HepG2 (cell line): ENCODE results near the gene IL27RA. TPM values are rescaled to one million over a fixed set of nuclear protein-coding genes. Genes with fewer than 3 reads are reported as not detected.
A peak's percentile ranks its signal among the peaks of the same experiment; 100 is the strongest.

Source experiments
- AGO1 ChIP-seq: fragments of 200-400 bp; formaldehyde crosslinking; IDR thresholded peaks from 2 replicates; pipeline ENCODE4 v1.6.1; 2017; ENCODE audit warnings: mild to moderate bottlenecking, low read depth, low read length, moderate library complexity; ENCODE audit not compliant: poor library complexity, severe bottlenecking
- ARNT ChIP-seq: fragments of 450-650 bp; IDR thresholded peaks from 2 replicates; pipeline ENCODE4 v1.6.1; 2017
- CBX2 ChIP-seq, 2 experiments: fragments of 200-600 bp in 1 of 2; sonication (generic); formaldehyde crosslinking in 1 of 2; IDR thresholded peaks; 2 replicates each; pipeline versions ENCODE4 v1.7.0 to v1.8.1; 2018 to 2022; ENCODE audit warnings: low read depth in 2 of 2, low read length in 1 of 2, mild to moderate bottlenecking in 1 of 2, missing genetic modification reagents in 1 of 2
- GATA4 ChIP-seq: sonication (generic); IDR thresholded peaks from 2 replicates; pipeline ENCODE4 v1.6.1; 2016; ENCODE audit warnings: antibody characterized with exemption, low read depth, borderline replicate concordance
- KDM6A ChIP-seq: IDR thresholded peaks from 2 replicates; pipeline ENCODE4 v1.6.1; 2016; ENCODE audit warnings: low read depth
- MYNN ChIP-seq: sonication (generic); formaldehyde crosslinking; IDR thresholded peaks from 2 replicates; pipeline ENCODE4 v1.4.0; 2020; ENCODE audit warnings: mild to moderate bottlenecking, low read depth, missing genetic modification reagents
- PHB2 ChIP-seq: fragments of 450-650 bp; IDR thresholded peaks from 2 replicates; pipeline ENCODE4 v1.6.1; 2018; ENCODE audit not compliant: partially characterized antibody
- PHF5A ChIP-seq: IDR thresholded peaks from one replicate; pipeline ENCODE4 v1.6.1; 2018; ENCODE audit warnings: low read depth, missing genetic modification reagents; ENCODE audit not compliant: unreplicated experiment
- RFX1 ChIP-seq: fragments of 450-650 bp; IDR thresholded peaks from 2 replicates; pipeline ENCODE4 v1.6.1; 2017
- SOX5 ChIP-seq: IDR thresholded peaks from 2 replicates; pipeline ENCODE4 v1.6.1; 2016; ENCODE audit warnings: borderline replicate concordance
- STAT5B ChIP-seq: sonication (generic); formaldehyde crosslinking; IDR thresholded peaks from 2 replicates; pipeline ENCODE4 v1.4.0; 2020; ENCODE audit warnings: missing genetic modification reagents
- ZBTB21 ChIP-seq: sonication (generic); formaldehyde crosslinking; IDR thresholded peaks from 2 replicates; pipeline ENCODE4 v1.4.0; 2020; ENCODE audit warnings: missing genetic modification reagents
- ZBTB43 ChIP-seq: sonication (generic); formaldehyde crosslinking; conservative IDR thresholded peaks from 2 replicates; pipeline ENCODE4 v1.4.0; 2020; ENCODE audit warnings: missing genetic modification reagents
- ZNF205 ChIP-seq: IDR thresholded peaks from 2 replicates; pipeline ENCODE4 v1.6.1; 2018; ENCODE audit warnings: missing biosample characterization, missing genetic modification reagents
- ZNF251 ChIP-seq: sonication (generic); formaldehyde crosslinking; IDR thresholded peaks from 2 replicates; pipeline ENCODE4 v1.9.0; 2021; ENCODE audit warnings: mild to moderate bottlenecking, missing genetic modification reagents
- ZNF441 ChIP-seq: sonication (generic); formaldehyde crosslinking; IDR thresholded peaks from 2 replicates; pipeline ENCODE4 v1.7.0; 2021; ENCODE audit warnings: missing genetic modification reagents, borderline replicate concordance
- ZNF782 ChIP-seq: sonication (generic); formaldehyde crosslinking; IDR thresholded peaks from 2 replicates; pipeline ENCODE4 v1.4.0; 2020; ENCODE audit warnings: missing genetic modification reagents, mild to moderate bottlenecking, borderline replicate concordance
- ZNF850 ChIP-seq: sonication (generic); formaldehyde crosslinking; conservative IDR thresholded peaks from 2 replicates; pipeline ENCODE4 v1.9.0; 2021; ENCODE audit warnings: mild to moderate bottlenecking, missing genetic modification reagents
- ZNF883 ChIP-seq: sonication (generic); formaldehyde crosslinking; IDR thresholded peaks from 2 replicates; pipeline ENCODE4 v1.5.1; 2020; ENCODE audit warnings: mild to moderate bottlenecking, missing genetic modification reagents; ENCODE audit errors: not compliant biosample characterization
- ZUFSP ChIP-seq: sonication (generic); formaldehyde crosslinking; IDR thresholded peaks from 2 replicates; pipeline ENCODE4 v1.9.0; 2021; ENCODE audit warnings: missing genetic modification reagents, mild to moderate bottlenecking, borderline replicate concordance
- polyA plus RNA-seq, 8 experiments: library from polyadenylated mRNA; depleted of rRNA in 3 of 8; stranded (reverse) in 7 of 8; unstranded in 1 of 8; fragments of >200 nt; fragmentation: Illumina TruSeq in 4 of 8; extraction: Trizol in 4 of 8; gene quantifications; 2 replicates each; pipeline versions ENCODE4 v1.2.1 to v1.2.3, GENCODE V29; 2011 to 2016; ENCODE audit warnings: low read depth in 4 of 8, missing spikeins in 1 of 8, mixed read lengths in 1 of 8; ENCODE audit not compliant: insufficient read depth in 1 of 8
- total RNA-seq, 5 experiments: library from RNA; depleted of rRNA; stranded (reverse); fragments of >200 nt; fragmentation: Illumina TruSeq; extraction: Trizol; gene quantifications; 2 replicates each; pipeline ENCODE4 v1.2.3, GENCODE V29; 2016; ENCODE audit warnings: low read depth in 1 of 5
- TF ChIP-seq, protein P1 (sequence below): sonication (generic); formaldehyde crosslinking; IDR thresholded peaks from 2 replicates; pipeline ENCODE4 v1.4.0; 2020; ENCODE audit warnings: missing genetic modification reagents
- TF ChIP-seq, protein P2 (sequence below): sonication (generic); formaldehyde crosslinking; IDR thresholded peaks from 2 replicates; pipeline ENCODE4 v1.4.0; 2020; ENCODE audit warnings: mild to moderate bottlenecking, missing genetic modification reagents
- TF ChIP-seq, protein P3 (sequence below): sonication (generic); formaldehyde crosslinking; IDR thresholded peaks from 2 replicates; pipeline ENCODE4 v1.4.0; 2020; ENCODE audit warnings: missing genetic modification reagents, borderline replicate concordance

Gene IL27RA
- total and polyA plus RNA-seq, 2 of the 13 experiments (the other 11 are each of a cell fraction or from before 2014, with no cell fraction given) = 3.5 to 8.1 TPM

DNA sequence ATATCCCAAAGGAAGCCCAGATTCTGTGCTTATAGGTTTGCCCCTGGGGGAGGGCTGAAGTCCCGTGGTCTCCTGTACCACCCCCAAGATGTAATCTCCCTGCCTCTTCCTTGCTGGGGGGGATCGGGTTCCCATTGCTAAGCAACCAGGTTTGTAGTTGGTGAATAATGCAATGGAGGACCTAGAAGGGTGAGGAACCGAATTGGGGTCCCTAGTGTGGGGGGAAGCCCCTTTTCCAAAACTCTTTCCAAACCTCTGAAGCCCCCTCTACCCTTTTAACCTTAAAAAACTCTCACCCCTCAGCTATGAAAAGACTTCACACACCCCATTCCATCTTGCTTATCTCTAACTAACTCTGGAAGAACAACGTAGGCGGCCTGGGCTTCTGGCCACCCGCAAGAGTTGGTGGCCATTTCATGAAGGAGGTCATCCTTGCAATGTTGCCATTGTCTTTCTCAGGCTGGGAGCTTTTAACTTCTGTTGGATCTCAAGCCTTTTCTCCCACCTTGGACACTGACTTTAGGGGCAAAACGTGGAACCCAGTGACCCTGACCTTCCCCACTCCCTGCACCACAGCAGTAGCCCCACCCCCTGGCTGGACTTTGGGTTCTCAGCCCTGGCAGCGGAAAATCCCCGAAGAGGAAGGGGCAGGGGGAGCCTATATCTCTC is 29.7 kb downstream of the IL27RA start (continued):
- no peak for TF ChIP-seq ZBTB43 (CRISPR knock-in tag)
- no peak for TF ChIP-seq ZNF441 (CRISPR knock-in tag)
- TF ChIP-seq ZNF782 (CRISPR knock-in tag) = no peak
- TF ChIP-seq, protein P1, sequence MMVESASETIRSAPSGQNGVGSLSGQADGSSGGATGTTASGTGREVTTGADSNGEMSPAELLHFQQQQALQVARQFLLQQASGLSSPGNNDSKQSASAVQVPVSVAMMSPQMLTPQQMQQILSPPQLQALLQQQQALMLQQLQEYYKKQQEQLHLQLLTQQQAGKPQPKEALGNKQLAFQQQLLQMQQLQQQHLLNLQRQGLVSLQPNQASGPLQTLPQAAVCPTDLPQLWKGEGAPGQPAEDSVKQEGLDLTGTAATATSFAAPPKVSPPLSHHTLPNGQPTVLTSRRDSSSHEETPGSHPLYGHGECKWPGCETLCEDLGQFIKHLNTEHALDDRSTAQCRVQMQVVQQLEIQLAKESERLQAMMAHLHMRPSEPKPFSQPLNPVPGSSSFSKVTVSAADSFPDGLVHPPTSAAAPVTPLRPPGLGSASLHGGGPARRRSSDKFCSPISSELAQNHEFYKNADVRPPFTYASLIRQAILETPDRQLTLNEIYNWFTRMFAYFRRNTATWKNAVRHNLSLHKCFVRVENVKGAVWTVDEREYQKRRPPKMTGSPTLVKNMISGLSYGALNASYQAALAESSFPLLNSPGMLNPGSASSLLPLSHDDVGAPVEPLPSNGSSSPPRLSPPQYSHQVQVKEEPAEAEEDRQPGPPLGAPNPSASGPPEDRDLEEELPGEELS (CRISPR knock-in tag) = no peak
- no peak for TF ChIP-seq PHB2
- no peak for TF ChIP-seq ZNF251
- TF ChIP-seq SOX5 (CRISPR knock-in tag) = no peak
- TF ChIP-seq ZNF850 = no peak
- no peak for TF ChIP-seq ZBTB21
- no peak for TF ChIP-seq AGO1
- TF ChIP-seq ZNF883 = no peak
- TF ChIP-seq PHF5A = no peak
- no peak for TF ChIP-seq ZUFSP
- TF ChIP-seq, protein P2, sequence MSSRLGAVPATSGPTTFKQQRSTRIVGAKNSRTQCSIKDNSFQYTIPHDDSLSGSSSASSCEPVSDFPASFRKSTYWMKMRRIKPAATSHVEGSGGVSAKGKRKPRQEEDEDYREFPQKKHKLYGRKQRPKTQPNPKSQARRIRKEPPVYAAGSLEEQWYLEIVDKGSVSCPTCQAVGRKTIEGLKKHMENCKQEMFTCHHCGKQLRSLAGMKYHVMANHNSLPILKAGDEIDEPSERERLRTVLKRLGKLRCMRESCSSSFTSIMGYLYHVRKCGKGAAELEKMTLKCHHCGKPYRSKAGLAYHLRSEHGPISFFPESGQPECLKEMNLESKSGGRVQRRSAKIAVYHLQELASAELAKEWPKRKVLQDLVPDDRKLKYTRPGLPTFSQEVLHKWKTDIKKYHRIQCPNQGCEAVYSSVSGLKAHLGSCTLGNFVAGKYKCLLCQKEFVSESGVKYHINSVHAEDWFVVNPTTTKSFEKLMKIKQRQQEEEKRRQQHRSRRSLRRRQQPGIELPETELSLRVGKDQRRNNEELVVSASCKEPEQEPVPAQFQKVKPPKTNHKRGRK (CRISPR knock-in tag) = no peak
- TF ChIP-seq MYNN (CRISPR knock-in tag) = no peak
- TF ChIP-seq ARNT = no peak
- TF ChIP-seq ZNF205 (CRISPR knock-in tag) = no peak
- 0 out of 2 replicates have a peak, but pooled peaks have one; percentile 21 for TF ChIP-seq GATA4
- TF ChIP-seq RFX1 = no peak
- no peak for TF ChIP-seq STAT5B (CRISPR knock-in tag)
- no peak for TF ChIP-seq CBX2 (IDR thresholded peaks at IDR 0.05; ENCODE audit: low read depth, low read length)
- no peak for TF ChIP-seq CBX2 (CRISPR knock-in tag; IDR thresholded peaks at IDR 0.05; ENCODE audit: low read depth)
- TF ChIP-seq, protein P3, sequence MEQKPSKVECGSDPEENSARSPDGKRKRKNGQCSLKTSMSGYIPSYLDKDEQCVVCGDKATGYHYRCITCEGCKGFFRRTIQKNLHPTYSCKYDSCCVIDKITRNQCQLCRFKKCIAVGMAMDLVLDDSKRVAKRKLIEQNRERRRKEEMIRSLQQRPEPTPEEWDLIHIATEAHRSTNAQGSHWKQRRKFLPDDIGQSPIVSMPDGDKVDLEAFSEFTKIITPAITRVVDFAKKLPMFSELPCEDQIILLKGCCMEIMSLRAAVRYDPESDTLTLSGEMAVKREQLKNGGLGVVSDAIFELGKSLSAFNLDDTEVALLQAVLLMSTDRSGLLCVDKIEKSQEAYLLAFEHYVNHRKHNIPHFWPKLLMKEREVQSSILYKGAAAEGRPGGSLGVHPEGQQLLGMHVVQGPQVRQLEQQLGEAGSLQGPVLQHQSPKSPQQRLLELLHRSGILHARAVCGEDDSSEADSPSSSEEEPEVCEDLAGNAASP (CRISPR knock-in tag) = peak; percentile 54; the same call in 1 of the 2 replicates
- TF ChIP-seq KDM6A = 0 out of 2 replicates have a peak, but pooled peaks have one; percentile 56
